ENCODE data around the gene OVOL1.
"Not testable (repeated sequence)": the region's sequence is repeated elsewhere in the genome, so short reads cannot be mapped to it uniquely, and the experiment has no call there.

Gene OVOL1

DNA sequence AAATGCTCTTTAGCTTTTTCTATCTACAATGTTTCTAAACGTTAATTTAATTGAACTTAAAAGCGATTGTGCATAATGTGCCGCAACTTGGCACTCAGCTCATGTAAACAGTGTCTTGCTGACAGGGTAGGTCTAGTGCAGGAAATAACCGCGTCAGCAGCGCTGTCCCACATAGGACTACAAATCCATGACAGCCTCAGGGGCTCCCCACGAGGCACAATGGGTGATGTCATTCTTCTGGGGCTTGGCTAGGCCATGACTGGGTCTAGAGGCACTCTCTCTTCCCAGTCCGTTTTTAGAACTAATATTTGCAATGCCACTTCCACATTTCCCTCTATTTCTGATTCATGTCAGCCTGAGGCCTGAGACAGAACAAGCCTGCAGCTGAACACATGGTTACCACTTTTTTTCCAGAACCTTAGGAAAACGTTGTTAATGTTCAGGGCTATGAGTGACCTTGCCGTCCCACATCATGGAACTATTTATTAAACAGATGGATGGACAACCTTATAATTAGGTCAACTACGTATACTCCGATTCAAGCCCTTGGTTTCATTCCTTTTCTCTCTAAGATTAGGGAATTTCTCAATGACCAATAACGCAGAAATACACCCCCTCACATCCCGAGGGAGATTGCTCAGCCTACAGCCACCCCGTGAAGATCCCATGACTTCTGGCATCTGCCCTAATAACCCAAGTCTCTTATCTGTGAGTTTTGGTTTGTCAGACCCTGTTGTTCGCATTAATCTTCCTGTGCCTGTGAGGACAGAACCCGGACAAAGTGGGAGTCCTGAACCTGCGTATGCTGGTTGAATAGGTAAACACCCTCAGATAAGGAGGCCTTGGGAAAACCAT is 27.5 kb downstream of the OVOL1 start:
- DNase-seq (ENCODE audit: low read depth in 2 of 2, low spot score in 1 of 2): no peak

DNA sequence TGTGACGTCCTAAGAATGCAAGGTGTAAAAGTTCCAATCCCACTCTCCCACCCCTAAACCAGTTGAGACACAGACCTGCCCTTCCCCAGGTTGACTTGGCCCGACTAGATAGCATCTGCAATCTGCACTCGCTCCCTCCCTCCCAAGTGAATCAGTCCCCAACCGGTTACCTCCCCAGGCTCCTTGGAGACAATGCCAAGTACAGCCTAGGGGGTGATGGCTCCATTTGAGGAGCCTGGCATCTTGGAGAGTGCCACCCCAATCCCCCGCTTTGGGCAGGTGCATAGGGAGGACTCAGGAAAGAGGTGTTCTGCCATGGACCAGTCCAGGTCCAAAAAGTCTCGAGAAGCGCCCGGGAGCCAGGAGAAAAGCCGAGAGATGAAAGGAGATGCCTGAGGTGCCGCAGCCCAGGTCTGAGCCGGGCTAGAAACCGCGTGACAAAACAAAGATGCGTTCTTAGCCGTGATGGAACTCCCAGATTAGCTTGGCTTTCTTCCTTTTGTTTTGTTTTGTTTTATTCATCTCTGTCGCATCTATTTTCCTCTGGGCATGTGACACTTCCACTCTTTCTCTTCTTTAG is 28.2 kb downstream of the OVOL1 start:
- no peak for DNase-seq (ENCODE audit: low read depth in 2 of 2, low spot score in 1 of 2)

DNA sequence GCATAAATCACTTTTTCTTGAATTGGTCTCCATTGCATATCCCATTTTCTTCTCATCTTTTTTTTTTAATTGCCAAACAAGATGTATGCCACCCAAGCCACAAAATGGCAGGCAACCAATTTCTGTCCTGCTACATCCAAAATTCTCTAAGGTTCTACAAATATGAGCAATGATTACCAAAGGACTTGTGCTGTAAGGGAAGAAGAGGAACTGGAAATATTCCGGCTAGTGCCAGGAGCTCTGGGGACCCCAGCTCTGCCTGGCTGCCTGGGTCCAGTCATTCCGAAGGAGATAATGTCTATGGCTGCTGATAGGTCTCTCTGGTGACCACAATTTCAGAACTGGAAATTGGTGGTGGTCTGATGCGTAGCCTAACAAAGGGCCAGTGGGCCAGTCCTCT is 29.8 kb downstream of the OVOL1 start:
- DNase-seq (ENCODE audit: low read depth in 2 of 2, low spot score in 1 of 2): no peak

- no peak for DNase-seq (ENCODE audit: low read depth in 2 of 2, low spot score in 1 of 2)
Measured at GRCh38 chr11:65817312-65817834, 30.5 kb downstream of the OVOL1 start.

- DNase-seq (ENCODE audit: low read depth in 2 of 2, low spot score in 1 of 2): peak; percentile 89 to 92
Measured at GRCh38 chr11:65817835-65818680, 31.2 kb downstream of the OVOL1 start.

DNA sequence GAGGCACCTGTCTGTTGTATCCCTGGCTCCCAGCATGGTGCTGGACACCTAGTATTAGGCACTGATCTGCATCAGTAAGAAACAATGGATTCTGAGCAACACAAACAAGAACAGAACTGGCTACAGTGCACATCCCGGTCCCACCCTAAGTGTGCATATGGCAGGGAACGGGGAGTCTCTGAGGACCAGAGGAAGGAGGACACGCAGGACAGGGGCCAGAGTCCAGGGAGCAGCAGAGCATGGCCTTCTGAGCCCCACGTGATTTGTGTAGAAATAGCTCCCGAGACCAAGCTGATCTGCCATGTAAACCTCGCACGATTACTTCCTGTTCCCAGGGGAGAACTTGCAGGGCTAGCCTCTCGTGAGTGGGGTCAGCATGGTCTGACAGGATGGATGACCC is 34.2 kb downstream of the OVOL1 start:
- DNase-seq (ENCODE audit: low read depth in 2 of 2, low spot score in 1 of 2): no peak

DNA sequence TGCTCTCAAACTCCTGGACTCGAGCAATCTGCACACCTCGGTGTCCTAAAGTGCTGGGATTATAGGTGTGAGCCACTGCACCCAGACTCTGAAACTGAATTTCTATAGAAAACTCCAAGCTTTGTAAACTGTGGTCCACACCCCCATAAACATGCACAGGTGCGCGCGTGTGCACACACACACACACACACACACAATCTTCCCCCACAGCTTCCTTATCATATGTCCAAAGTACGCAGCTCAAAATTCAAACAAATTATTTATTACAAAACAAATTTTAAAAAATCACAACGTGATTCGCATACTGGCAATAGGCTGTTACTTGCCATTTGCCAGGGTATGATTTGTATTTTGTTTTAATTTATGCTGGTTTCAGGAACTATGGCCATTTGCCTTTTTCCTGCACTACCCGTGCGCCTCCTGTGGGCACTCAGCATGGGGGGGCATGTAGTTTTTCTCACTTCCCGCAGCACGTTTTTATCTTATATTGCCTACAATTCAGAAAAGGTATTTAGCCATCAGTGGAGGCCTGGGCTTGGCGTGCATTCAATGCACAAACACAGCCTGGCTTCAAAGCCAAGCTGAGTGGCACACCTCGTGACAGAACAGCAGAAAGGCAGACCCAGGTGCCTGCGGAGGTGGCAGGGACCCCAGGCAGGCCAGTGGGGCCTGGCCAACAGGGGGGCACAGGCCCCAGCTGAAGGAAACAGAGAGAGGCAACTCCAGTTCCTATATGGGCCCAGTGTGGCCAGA is 36.1 kb downstream of the OVOL1 start:
- no peak for DNase-seq (ENCODE audit: low read depth in 2 of 2, low spot score in 1 of 2)

- DNase-seq (ENCODE audit: low read depth in 2 of 2, low spot score in 1 of 2): no peak
Measured at GRCh38 chr11:65826984-65827735, 40.3 kb downstream of the OVOL1 start.

DNA sequence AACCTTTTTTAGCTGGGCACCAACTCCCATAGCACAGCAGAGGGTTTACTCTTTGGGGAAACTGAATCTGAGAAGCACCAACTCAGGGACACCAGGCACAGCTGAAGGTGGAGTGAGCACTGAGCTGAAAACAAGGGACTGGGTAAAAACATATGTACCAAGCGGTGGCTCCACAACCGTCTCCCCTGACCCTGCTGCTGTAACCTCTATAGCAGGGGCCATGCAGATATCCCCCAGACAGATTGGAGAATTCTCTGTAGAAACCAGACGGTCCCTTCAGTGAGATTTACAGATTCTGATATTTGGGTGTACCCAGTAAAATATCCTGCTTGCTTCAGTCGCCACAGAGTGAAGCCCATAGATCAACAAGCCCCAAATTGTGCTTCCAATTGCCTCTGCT is 42.6 kb downstream of the OVOL1 start:
- no peak for DNase-seq (ENCODE audit: low read depth in 2 of 2, low spot score in 1 of 2)

DNA sequence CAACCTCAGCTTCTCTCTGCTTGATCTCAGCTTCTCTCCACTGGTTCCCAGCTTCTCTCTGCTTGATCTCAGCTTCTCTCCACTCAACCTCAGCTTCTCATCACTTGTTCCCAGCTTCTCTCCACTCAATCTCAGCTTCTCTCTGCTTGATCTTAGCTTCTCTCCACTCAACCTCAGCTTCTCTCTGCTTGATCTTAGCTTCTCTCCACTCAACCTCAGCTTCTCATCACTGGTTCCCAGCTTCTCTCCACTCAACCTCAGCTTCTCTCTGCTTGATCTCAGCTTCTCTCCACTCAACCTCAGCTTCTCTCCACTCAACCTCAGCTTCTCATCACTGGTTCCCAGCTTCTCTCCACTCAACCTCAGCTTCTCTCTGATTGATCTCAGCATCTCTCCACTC is 45.4 kb downstream of the OVOL1 start:
- DNase-seq (ENCODE audit: low read depth in 2 of 2, low spot score in 1 of 2): not testable (repeated sequence)

DNA sequence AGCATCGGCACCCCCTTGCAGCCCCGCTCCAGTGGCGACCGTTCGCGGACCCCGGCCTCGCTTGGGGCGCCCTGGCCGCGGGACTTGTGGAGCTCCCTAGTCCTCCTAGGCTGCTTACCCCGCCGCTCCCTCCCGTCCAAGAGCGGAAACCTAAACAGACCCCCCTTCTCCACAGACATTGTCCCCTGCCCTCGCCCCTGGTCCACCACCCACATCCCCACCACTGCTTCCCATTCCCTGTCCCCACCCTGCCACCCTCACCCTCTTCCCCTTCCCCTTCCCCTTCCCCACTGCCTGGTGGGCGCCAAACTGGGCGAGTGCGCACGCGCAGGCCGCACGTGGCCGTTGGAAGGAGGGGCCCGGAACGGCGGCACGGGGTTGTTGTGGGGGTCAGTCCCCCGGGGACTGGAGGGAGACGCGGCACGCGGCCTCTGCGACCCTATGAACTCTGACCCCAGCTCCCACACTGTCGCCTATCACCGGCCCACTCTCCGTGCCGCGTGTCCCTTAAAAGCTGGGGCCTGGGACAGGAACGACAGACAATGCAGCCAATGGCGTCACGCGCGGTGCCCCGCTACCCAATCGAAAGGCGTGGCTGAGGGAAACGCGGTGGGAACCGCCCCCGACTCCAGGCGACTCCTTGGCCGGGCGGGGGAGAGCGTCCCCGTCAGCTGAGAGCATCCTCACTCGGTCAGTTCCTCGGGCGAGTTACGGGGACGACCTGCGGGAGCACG is 46.6 kb downstream of the OVOL1 start, which contains the start of gene SNX32:
Gene SNX32, plus strand, starts transcription at position 667 of the 734 bp plus-strand sequence. CDS start 103 bp downstream, outside the sequence.
- DNase-seq (ENCODE audit: low read depth in 2 of 2, low spot score in 1 of 2): peak; percentile 81 to 92

DNA sequence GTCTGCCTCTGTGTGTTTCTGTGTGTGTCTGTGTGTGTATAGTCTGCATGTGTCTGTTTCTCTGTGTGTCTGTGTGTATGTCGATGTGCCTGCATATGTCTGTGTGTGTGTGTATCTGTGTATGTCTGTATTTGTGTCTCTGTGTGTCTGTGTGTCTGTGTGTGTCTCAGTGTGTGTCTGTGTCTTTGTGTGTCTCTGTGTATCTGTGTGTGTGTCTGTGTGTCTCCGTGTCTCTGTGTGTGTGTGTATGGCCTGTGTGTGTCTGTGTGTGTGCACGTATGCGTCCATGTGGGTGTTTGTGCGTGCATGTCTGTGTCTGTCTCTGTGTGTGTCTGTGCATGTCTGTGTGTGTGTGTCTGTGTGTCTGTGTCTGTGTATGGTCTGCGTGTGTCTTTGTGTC is 47.3 kb downstream of the OVOL1 start:
- no peak for DNase-seq (ENCODE audit: low read depth in 2 of 2, low spot score in 1 of 2)

DNA sequence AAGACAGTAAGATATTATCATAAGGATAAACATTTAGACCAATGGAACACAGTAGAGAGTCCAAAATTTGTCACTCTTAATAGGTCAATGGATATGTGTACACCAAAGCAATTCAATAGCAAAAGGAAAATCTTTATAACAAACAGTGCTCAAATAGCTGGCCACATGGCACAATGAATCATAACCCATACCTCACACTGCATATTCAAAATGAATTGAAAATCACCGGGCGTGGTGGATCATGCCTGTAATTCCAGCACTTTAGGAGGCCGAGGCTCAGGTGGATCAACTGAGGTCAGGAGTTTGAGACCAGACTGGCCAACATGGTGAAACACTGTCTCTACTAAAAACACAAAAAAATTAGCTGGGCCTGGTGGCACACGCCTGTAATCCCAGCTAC is 55.3 kb downstream of the OVOL1 start:
- no peak for DNase-seq (ENCODE audit: low read depth in 2 of 2, low spot score in 1 of 2)

DNA sequence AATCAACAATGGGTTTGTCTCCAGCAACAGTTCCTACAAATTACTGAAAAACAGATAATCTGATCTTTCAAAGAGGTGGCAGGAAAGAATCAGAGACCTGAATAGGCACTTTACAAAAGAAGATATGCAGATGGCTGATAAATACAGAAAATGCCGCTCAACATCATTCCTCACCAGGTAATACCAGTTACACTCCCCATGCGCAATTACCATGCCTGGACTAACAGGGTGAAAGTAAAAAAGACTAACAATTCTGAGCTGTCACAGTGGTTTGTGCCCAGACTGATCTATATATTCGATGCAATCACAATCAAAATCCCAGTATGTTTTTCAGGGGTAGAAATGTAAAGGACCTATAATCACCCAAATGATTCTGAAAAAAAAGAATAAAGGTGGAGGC is 56.9 kb downstream of the OVOL1 start:
- no peak for DNase-seq (ENCODE audit: low read depth in 2 of 2, low spot score in 1 of 2)

DNA sequence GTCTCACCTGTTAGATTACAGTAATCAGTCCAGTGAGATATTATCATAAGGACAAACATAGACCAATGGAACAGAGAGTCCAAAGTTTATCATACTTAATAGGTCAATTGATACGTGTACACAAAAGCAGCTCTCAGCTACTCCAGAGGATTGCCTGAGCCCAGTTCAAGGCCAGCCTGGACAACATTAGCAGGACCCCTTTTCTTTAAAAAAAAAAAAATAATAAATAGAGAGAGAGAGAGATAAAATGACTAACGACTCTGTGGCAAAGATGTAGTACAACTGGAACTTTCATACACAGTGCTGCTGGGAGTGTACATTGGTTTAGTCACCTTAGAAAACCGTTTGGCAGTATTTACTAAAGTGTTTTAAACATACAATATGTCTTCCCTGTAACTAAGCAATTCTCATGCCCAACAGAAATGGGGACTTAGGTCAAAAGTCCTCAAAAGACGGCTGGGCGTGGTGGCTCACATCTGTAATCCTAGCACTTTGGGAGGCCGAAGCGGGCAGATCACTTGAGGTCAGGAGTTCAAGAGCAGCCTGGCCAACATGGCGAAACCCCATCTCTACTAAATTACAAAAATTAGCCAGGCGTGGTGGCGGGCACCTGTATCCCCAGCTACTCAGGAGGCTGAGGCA is 57.5 kb downstream of the OVOL1 start:
- DNase-seq (ENCODE audit: low read depth in 2 of 2, low spot score in 1 of 2): no peak

All from stimulated activated CD8-positive, alpha-beta memory T cell treated with anti-CD3 and anti-CD28 coated beads, Interleukin-4, amount 100 ng/mL, for 1 hour (primary cell).